Pancreas (tissue), 10 donors: ENCODE data around the gene RPL13. TPM values are rescaled to one million over a fixed set of nuclear protein-coding genes. Genes with fewer than 3 reads are reported as not detected.

Experiments
- ATAC-seq, 4 donors: fragments of 200-7000 bp; cut with Tn5 transposase; one replicate each; pipeline versions ENCODE4 v1.8.0 to v1.9.1; 2020; ENCODE audit warnings: mild to moderate bottlenecking in 4 of 4, moderate library complexity in 4 of 4
- DNase-seq, 6 donors: peaks; one replicate each; pipeline ENCODE4 v3.0.0-alpha.2; 2020
- FAIRE-seq: peaks from 2 replicates; lab custom pipeline; 2012; peaks lifted over from hg19 to GRCh38; lab: Jason Lieb, UNC
- H3K27ac ChIP-seq, 4 donors: fragments of 200-600 bp; sonication (generic); 1 replicate in 3 of 4; 2 replicates in 1 of 4; pipeline versions ENCODE4 v1.5.0 to v1.8.0; 2020
- H3K27me3 ChIP-seq, 4 donors: fragments of 200-600 bp; one replicate each; pipeline ENCODE4 v1.8.0; 2021
- H3K36me3 ChIP-seq, 3 donors: fragments of 200-600 bp; sonication (generic) in 1 of 3; one replicate each; pipeline versions ENCODE4 v1.5.0 to v1.8.0; 2020 to 2021
- H3K4me1 ChIP-seq, 3 donors: fragments of 200-600 bp; one replicate each; pipeline ENCODE4 v1.8.0; 2021
- H3K4me3 ChIP-seq, 4 donors: fragments of 200-600 bp; sonication (generic) in 2 of 4; one replicate each; pipeline versions ENCODE4 v1.5.0 to v1.8.0; 2020 to 2021
- H3K9me3 ChIP-seq, 4 donors: fragments of 200-600 bp; one replicate each; pipeline ENCODE4 v1.8.0; 2021
- CTCF ChIP-seq, 4 donors: fragments of 200-600 bp; sonication (generic) in 3 of 4; IDR thresholded peaks; one replicate each; pipeline versions ENCODE4 v1.5.0 to v1.8.0; 2021; ENCODE audit warnings: antibody characterized with exemption in 4 of 4
- WGBS, 2 donors: extraction: QIAGEN DNeasy Blood & Tissue Kit; methylation state at CpG; one replicate each; pipeline ENCODE4 v1.1.7; 2013; 5-methylcytosine and 5-hydroxymethylcytosine counted together
- intact Hi-C, 3 donors: fragments of 100-400 bp; cut with DNase I; formaldehyde crosslinking; loops; one replicate each; pipeline versions ENCODE4 v1.11.1 to v1.14.2; 2022
- polyA plus RNA-seq, 2 donors: library from polyadenylated mRNA; stranded (reverse); fragments of 200-250 nt; gene quantifications; one replicate each; pipeline ENCODE4 v1.2.3, GENCODE V29; 2013
- total RNA-seq, 6 donors: library from RNA; stranded (reverse); fragmentation: NEBNext Ultra II Directional in 4 of 6; extraction: Animal tissue kit (Norgen Biotek cat#: 25700) in 4 of 6; gene quantifications; one replicate each; pipeline versions ENCODE4 v1.2.1 to v1.2.4, GENCODE V29; 2021 to 2023
- donor health status: healthy with polysubstance abuse.
- donor health status: DM: no; HTN: no; CAD: no; lungs with moderate emphysema.
- donor health status: DM: no; HTN: no; CAD: no.
- donor health status: control.
- donor health status: control.
- donor health status: Bipolar disorder and iron deficiency.
- donor health status: DM: yes; HTN: yes; CAD: no.
- donor health status: DM: no; HTN: no; CAD: no.
- donor health status: DM: no; HTN: no; CAD: no.
- donor health status: DM: yes; HTN: yes; CAD: no.

RPL13 gene
- total and polyA plus RNA-seq, 8 donors: 1,297 to 6,500 (median 2,093) TPM

GRCh38 chr16:89556750-89557689, 3.5 kb upstream of the RPL13 start:
- DNase-seq (peak in 5 of 6 donors; percentile 62 to 92 (median 76)), FAIRE-seq (no peak), ATAC-seq (peak in 3 of 4 donors; percentile 37 to 42 (median 40))
- H3K9me3 ChIP-seq: no peaks in the 10 kb centered on the region
- H3K4me1 ChIP-seq: peaks cover 2 to 9% (median 7%) of the 10 kb centered on the region in 3 donors
- peak; percentile 42 to 75 (median 64) for TF ChIP-seq CTCF (IDR thresholded peaks at IDR 0.05)
- no peak overlapping the region for H3K4me3 ChIP-seq
- no peak overlapping the region for H3K27ac ChIP-seq
- WGBS, 2 donors: 67 to 72% methylated on average over 34 of the region's 34 CpGs
- H3K27me3 ChIP-seq: no peaks in the 10 kb centered on the region
- intact Hi-C loops: loop anchor here in 1 of 3 donors (10.0 kb wide), 1 partner anchor 232 kb away; no protein-coding TSS in a partner anchor
- H3K36me3 ChIP-seq: peaks cover 0 to 18% (median 4%) of the 10 kb centered on the region in 3 donors

GRCh38 chr16:89557690-89558490, 2.6 kb upstream of the RPL13 start:
- no peak for ATAC-seq
- Histone ChIP-seq H3K4me3 (no peak overlapping the region), H3K27me3 (no peaks in the 10 kb centered on the region), H3K27ac (no peak overlapping the region), H3K9me3 (no peaks in the 10 kb centered on the region), H3K36me3 (peaks cover 0 to 27% (median 12%) of the 10 kb centered on the region in 3 donors), H3K4me1 (peaks cover 9 to 15% (median 14%) of the 10 kb centered on the region in 3 donors)
- WGBS, 2 donors: 75 to 82% methylated on average over 19 of the region's 19 CpGs
- FAIRE-seq: no peak
- no peak for DNase-seq
- intact Hi-C loops: loop anchor here in 1 of 3 donors (10.0 kb wide), 1 partner anchor 233 kb away; no protein-coding TSS in a partner anchor
- TF ChIP-seq CTCF (IDR thresholded peaks at IDR 0.05): no peak

DNA sequence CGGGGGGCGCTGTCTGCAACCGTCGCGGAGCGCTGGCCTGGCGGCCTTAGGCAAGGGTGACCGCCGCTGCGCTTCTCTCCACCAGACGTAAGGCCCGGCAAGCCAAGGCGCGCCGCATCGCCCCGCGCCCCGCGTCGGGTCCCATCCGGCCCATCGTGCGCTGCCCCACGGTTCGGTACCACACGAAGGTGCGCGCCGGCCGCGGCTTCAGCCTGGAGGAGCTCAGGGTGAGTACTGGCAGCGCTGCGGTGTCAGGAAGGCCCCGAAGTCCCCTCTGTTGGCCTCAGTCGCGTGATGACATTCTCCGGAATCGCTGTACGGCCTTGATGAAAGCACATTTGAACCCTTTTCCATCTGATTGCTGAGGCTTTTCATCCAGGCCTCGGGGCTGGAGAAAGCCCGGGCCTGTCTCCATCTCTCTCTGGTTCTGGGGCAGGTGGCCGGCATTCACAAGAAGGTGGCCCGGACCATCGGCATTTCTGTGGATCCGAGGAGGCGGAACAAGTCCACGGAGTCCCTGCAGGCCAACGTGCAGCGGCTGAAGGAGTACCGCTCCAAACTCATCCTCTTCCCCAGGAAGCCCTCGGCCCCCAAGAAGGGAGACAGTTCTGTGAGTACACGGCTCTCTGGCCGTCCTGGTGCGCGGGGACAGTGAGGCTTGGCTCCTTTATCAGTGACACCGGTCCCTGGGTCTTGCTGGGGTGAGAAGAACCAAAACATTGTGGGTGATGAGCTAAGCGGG, 831 bp downstream of the RPL13 start:
- no peak for ATAC-seq

More for the DNA sequence above, 831 bp downstream of the RPL13 start:
- intact Hi-C loops: no loop called here
- Histone ChIP-seq H3K36me3 (peaks cover 0 to 32% (median 29%) of the 10 kb centered on the region in 3 donors), H3K9me3 (no peaks in the 10 kb centered on the region), H3K4me3 (peak overlapping the region; percentile 76 to 98 (median 94)), H3K27ac (peak overlapping the region; percentile 94 to 98 (median 96)), H3K4me1 (peaks cover 20 to 40% (median 23%) of the 10 kb centered on the region in 3 donors), H3K27me3 (no peaks in the 10 kb centered on the region)
- FAIRE-seq (no peak), DNase-seq (peak in 2 of 6 donors; percentile 73 to 85)
- TF ChIP-seq CTCF (IDR thresholded peaks at IDR 0.05): no peak
- WGBS, 2 donors: 2 to 3% methylated on average over 58 of the region's 58 CpGs
